Stimulated activated naive CD4-positive, alpha-beta T cell (primary cell): ENCODE results near the gene WDCP.
"Not testable (repeated sequence)": the region's sequence is repeated elsewhere in the genome, so short reads cannot be mapped to it uniquely, and the experiment has no call there.

Source experiments
- DNase-seq, 6 experiments: peaks; one replicate each; lab custom pipeline; 2025; lab: John Stamatoyannopoulos, UW

Gene WDCP

DNA sequence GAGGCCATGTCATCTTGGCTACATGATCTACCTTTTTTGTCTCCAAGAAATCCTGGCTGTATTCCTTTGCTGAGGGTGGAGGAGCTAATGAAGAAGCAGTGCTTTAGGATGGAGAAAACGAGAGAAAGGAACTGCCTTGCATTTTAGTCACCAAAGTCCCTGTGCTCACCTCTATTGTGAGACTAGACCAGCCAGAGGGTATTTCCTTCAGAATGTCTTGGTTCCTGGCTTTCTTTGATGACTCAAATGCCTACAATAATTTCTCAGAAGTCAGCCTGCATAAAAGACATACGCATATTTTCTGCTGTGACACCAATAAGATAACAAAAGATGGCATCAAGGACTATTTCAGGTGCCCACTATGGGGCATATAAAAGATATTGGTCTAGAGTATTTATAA is 18.1 kb upstream of the WDCP start:
- DNase-seq: no peak

DNA sequence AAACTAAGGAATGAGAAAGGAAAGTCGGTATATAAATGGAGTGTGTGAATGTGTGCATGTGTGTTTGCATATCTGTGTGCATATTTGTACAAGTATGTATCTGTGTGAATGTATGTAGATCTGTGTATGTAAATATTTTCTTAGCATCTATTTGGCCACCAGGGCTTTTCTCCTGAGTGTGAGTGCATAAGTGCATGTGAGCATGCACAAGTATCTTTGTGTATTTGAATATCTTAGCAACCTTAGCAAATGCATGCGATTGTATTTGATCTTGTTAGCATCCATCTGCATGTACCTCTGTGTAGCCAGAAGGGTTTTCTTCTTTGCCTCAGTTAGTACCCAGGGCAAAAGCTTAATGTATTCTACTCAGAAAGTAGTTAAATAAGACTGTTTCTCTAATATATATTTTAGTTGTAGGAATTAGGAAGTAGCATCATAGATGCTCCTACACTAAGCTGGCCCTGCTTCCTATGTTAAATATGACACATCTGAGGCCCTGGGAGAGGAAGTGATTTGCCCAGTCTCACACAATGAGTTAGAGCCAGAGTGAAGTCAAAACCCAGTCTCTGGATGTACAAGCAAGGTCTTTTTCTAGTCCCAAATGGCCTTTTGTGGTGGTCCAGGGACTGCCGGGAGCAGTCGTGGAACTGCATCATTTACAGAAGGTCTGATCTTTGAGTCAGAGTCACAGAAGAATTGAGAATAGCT is 11.5 kb upstream of the WDCP start:
- no peak for DNase-seq

DNA sequence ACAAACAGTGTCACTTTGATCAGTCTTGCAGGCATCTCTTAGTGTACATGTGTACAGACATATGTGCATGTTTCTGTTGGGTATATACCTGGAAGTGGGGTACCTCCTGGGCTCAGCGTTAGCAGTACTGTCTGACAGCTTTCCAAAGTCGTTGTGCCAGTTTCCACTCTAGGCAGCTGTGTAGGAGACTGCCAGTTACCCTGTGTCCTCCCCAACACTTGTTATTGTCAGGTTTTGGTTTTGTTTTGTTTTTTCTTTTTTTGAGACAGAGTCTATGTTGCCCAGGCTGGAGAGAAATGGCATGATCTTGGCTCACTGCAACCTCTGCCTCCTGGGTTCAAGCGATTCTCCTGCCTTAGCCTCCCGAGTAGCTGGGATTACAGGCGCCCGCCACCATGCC is 8.6 kb upstream of the WDCP start:
- no peak for DNase-seq

DNA sequence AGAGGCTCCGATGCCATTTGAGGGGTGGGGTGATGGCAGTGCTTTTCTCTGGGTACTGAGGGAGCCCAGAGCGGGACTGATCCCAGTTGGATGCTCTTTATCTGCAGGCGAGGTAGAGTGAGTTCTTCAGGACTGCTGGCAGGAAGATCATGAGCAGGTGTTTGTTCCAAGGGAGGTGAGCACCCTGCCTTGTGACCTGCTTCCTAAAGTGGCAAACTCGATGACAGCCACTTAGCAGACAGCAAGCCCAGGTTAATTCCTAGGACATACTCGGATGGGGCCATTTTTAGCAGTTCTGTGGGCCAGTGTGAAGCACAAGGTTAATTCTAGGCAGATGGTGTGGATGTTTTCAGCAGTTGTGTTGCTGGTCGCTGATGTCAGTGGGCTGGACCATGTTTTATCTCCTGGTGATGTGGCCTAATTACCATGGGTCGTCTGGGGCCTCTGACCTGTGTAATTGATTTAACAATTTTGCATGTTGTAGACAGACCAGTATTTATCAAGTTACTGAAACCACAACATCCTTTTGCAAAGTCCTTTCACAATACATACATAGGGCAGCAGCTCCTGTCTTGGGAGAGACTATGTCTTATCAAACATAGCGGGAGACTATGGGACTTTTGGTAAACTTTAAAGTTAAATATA is 7.3 kb upstream of the WDCP start:
- no peak for DNase-seq

GRCh38 chr2:24052951-24053350 is 5.8 kb upstream of the WDCP start:
- no peak for DNase-seq

- no peak for DNase-seq
These were observed 4.6 kb upstream of the WDCP start for GRCh38 chr2:24051833-24052232.

GRCh38 chr2:24050041-24050979 is 3.1 kb upstream of the WDCP start:
- DNase-seq: peak in 2 of 6 experiments; percentile 10 to 11

DNA sequence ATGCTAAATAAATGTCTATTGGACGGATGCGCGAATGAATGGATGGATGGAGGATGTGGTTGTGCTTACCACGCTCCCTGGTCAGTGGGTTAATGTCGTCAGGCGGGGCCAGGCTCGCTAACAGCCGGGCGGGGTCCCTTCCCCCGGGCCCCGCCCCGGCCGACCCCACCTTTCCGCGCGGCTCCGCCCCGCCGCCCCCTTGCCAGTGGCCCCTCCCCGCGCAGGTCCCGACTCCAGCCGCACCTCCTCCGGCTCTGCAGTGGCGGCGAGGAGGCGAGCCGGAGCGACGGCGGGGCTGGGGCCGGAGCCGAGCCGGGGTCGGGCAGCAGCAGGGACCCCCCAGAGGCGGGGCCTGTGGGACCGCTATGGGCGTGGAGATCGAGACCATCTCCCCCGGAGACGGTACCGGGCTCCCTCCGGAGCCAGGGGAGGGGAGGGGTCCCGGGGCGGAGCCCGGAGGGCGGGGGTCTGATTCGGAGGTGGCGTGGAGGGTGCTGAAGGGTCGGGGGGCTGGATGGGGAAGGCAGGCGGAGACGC is 2.4 kb upstream of the WDCP start, which contains the start of gene FKBP1B:
Gene FKBP1B (plus strand): TSS at position 257 of the 537 bp plus-strand sequence. CDS start 109 bp downstream, at position 366.
- peak in 2 of 6 experiments; percentile 30 to 32 for DNase-seq

GRCh38 chr2:24048769-24049484 is 1.7 kb upstream of the WDCP start:
- DNase-seq: peak in 1 of 6 experiments; percentile 5

- DNase-seq: no peak
These were observed 477 bp upstream of the WDCP start for GRCh38 chr2:24047703-24048033.

DNA sequence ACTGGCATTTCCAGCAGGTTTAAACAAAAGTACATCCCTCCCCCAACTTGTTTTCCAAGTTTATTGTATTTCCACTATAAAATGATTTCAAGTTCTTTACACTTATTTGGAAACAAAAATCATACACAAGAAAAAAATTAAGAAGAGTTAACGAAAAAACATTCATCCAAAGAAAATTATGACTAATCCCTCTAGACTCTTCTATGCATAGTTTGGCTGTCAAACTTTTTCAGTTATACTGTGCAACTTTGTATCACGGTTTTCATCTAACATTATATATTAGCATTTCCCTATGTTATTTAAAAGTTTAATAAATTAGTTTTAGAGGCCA is 627 bp downstream of the WDCP start:
- no peak for DNase-seq

- no peak for DNase-seq
These were observed 1.4 kb downstream of the WDCP start for GRCh38 chr2:24045511-24046508.

GRCh38 chr2:24043133-24043532 is 4.1 kb downstream of the WDCP start:
- not testable (repeated sequence) for DNase-seq

DNA sequence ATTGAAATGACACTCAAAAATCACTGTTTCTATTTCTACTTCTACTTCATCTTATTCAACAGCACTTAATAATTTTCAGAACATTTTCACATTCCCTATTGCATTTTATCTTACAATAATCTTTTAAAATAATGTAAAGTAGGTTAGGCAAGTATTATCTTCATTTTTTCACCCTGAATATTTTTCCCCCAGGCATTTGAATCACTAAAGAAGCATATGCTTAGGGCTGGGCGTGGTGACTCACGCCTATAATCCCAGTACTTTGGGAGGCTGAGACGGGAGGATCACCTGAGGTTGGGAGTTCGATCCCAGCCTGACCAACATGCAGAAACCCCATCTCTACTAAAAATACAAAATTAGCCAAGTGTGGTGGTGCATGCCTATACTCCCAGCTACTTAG is 6.7 kb downstream of the WDCP start:
- no peak for DNase-seq

- no peak for DNase-seq
These were observed 8.2 kb downstream of the WDCP start for GRCh38 chr2:24038786-24039499.

DNA sequence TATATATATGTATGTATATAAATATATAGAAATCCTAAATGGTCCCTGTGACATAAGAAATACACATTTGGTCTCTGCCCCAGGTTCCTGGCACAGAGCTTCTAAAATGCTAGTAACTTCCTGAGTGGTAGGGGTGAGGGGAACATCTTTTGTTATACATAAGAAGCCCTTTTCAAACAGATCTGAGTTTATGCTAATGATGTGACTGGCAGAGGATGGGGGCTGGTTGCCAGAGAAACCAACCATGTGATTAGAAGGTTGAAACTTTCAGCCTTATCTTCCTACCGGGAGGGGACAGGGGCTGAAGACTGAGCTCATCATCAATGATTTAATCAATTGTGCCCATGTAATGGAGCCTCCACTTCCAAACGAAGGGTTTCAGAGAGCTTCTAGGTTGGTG is 21.0 kb downstream of the WDCP start:
- no peak for DNase-seq

DNA sequence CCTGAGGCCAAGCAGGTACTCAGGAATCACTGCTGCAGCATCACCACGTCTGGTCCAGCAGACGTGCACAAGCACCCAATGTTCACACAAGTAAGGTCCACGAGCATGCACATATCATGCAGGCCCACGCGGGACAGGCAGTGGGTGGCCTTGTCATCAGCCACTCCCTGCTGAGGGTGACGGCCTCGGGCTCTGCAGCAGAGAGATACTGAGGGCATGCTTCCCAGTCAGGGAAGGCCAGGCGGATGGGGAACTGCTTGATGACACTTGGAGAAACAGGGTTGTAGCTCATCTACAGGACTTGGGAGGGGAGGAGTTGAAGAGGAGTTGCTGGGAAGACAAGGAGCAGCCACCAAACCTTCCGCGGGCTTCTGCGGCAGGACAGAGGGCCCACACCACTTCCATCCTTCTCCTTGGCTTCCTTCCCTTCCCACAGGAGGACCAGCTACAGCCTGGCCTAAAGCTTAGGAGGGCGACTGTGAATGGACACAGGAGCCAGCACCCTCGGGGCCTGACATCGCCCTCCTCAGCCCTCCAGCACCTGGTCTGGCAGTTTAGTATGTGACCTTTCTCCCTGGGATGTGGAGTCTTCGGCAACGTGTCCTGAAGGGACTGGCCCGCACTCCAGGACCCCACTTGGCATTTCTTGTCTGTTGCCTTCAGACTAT is 22.1 kb downstream of the WDCP start:
- no peak for DNase-seq

DNA sequence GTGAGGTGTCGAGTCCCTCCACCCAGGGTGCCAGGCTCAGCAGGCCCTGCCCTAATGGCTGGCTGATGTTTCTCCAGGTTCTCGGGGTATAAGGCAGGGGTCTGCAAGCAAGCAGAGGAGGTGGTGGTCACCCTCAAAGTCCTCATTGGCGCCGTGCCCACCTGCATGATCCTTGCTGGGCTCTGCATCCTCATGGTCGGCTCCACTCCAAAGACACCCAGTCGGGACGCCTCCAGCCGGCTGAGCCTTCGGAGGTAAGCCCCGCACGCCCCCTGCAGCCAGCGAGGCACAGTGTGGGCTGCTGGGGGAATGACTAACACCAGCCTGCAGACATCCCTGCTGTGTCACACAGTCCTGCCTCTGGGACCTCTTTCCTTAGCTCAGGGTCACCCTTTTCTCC is 23.2 kb downstream of the WDCP start:
- DNase-seq: no peak

- DNase-seq: no peak
These were observed 24.1 kb downstream of the WDCP start for GRCh38 chr2:24022975-24023575.
